ENCODE results near the gene C20orf144.

DNA sequence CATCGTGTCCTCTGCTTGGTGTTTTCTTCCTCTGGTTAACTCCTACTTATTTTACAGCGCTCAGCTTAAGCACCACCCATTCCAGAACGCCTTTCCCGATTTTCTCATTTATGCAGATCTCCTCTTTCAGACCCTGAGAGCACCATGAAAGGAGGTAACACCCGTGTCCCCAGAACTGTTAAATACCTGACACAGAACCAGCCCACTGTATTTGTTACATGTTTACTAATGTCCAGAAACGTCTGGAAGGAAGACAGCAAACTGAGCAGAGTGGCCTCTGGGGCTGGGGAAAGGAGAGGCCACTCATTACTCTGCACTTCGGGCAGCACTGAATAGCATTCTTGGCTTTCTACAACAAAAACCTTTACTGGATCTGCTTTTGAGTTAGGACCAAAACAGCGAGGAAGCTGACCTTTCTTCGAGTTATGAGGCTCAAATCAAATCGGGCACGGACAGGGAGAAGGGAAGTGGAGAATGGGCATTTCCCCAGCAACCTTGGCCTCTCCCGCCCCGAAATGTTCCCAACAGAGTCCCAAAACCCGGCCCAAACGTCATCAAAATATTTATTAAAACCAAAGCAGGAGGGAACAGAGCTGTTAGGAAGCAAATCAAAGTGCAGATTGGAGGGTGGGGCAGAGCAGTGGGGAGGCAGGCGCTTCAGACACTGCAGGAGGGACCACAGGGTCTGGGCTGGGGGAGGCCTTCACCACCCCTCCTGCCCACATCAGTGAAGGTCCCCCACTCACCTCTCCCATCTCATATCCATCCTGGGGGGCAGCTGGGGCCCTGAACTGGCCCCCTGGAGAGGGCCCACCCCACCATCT, 13.2 kb downstream of the C20orf144 start:
- TF ChIP-seq EZH2phosphoT487 (IDR thresholded peaks at IDR 0.05; ENCODE audit: unreplicated experiment), result no peak
- no peak for TF ChIP-seq CTCF (conservative IDR thresholded peaks at IDR 0.05; ENCODE audit: low read depth in 2 of 2)
- no peak for TF ChIP-seq EZH2 (IDR thresholded peaks at IDR 0.05; ENCODE audit: low read depth, unreplicated experiment)
- TF ChIP-seq STAT1 (IDR thresholded peaks at IDR 0.05; ENCODE audit: unreplicated experiment), result no peak
- TF ChIP-seq ETS1 (IDR thresholded peaks at IDR 0.05), result no peak
